ENCODE measurements around the gene GARIN5B.

GARIN5B gene

DNA sequence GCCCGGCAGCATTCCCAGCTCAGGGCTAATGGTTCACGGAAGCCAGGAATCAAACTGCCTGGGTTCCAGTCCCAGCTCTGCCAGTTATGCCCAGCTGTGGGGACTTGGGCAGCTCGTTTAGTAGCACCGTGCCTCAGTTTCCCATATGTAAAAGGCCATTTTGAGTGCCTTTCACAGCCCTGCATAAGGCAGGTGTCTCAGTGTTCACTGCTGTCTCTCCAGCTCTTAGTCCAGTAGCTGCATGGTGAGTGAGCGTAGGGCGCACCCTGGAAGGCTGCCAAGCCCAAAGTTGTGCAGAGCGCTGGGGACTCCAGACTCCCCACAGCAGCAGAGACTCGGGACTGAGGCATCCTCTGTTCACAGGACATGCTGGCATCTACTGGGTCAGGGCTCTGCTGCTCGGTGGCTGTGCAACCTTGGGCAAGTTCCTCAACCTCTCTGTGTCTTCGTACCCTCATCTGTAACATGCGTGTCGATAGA is 28.2 kb upstream of the GARIN5B start:
- Histone ChIP-seq H3K36me3 (ENCODE audit: insufficient read depth, low read length) (peaks cover 42% of the 10 kb centered on the region), H3K9me3 (ENCODE audit: low read depth, low read length) (no peaks in the 10 kb centered on the region), H3K9ac (ENCODE audit: insufficient read length) (no peak overlapping the region), H3K4me3 (no peak overlapping the region), H3K27ac (no peak overlapping the region)
- TF ChIP-seq POLR2AphosphoS5 (IDR thresholded peaks at IDR 0.05; ENCODE audit: borderline replicate concordance, low read depth, low read length) (0 out of 2 replicates have a peak, but pooled peaks have one; percentile 46), EZH2 (IDR thresholded peaks at IDR 0.05) (no peak)
- DNase-seq (ENCODE audit: low read depth, low spot score) = no peak

DNA sequence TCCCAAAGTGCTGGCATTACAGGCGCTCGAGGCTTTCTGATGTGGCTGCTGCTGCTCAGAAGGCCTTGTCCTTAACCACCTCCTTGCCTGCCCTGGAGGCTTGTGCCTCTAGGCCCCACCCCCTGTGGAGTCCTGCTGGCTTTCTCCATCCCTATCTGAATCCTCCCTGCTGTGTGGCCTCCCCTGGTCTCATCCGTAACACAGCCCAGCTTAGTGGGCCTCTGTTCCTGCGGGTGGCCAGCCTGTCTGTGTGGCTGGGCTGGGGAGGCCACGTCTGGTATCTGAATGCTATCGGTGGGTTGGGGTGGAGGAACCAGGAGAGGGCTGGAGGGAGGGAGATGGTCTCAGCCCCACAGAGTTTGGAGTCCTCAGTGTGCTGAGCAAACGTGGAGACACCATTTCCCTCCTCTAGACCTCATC is 27.4 kb upstream of the GARIN5B start:
- Histone ChIP-seq H3K9ac (ENCODE audit: insufficient read length) (no peak overlapping the region), H3K36me3 (ENCODE audit: insufficient read depth, low read length) (peaks cover 42% of the 10 kb centered on the region), H3K27ac (peak overlapping the region; percentile 51), H3K9me3 (ENCODE audit: low read depth, low read length) (no peaks in the 10 kb centered on the region), H3K4me3 (no peak overlapping the region)
- TF ChIP-seq EZH2 (IDR thresholded peaks at IDR 0.05) = no peak
- TF ChIP-seq POLR2AphosphoS5 (IDR thresholded peaks at IDR 0.05; ENCODE audit: borderline replicate concordance, low read depth, low read length) = no peak; the same call in 1 of the 2 replicates
- TF ChIP-seq FOXP2 (optimal IDR thresholded peaks at IDR 0.05; ENCODE audit: control extremely low read depth, extremely low read length, insufficient read depth) = no peak
- DNase-seq (ENCODE audit: low read depth, low spot score) = no peak

- Histone ChIP-seq H3K36me3 (ENCODE audit: insufficient read depth, low read length) (peaks cover 42% of the 10 kb centered on the region), H3K4me3 (no peak overlapping the region), H3K9me3 (ENCODE audit: low read depth, low read length) (no peaks in the 10 kb centered on the region), H3K9ac (ENCODE audit: insufficient read length) (peak overlapping the region; percentile 14), H3K27ac (peak overlapping the region; percentile 51)
- DNase-seq (ENCODE audit: low read depth, low spot score) = no peak
- TF ChIP-seq FOXP2 (optimal IDR thresholded peaks at IDR 0.05; ENCODE audit: control extremely low read depth, extremely low read length, insufficient read depth) (no peak), EZH2 (IDR thresholded peaks at IDR 0.05) (no peak), POLR2AphosphoS5 (IDR thresholded peaks at IDR 0.05; ENCODE audit: borderline replicate concordance, low read depth, low read length) (peak; percentile 30; the same call in 1 of the 2 replicates)
Observed at GRCh38 chr19:55389386-55390317, 26.6 kb upstream of the GARIN5B start.

- H3K4me3 ChIP-seq = peak overlapping the region; percentile 91
- H3K27ac ChIP-seq = 0 out of 2 replicates have a peak overlapping the region, but pooled peaks have one; percentile 19
- peaks cover 42% of the 10 kb centered on the region for H3K36me3 ChIP-seq (ENCODE audit: insufficient read depth, low read length)
- TF ChIP-seq EZH2 (IDR thresholded peaks at IDR 0.05) (no peak), POLR2AphosphoS5 (IDR thresholded peaks at IDR 0.05; ENCODE audit: borderline replicate concordance, low read depth, low read length) (no peak), FOXP2 (optimal IDR thresholded peaks at IDR 0.05; ENCODE audit: control extremely low read depth, extremely low read length, insufficient read depth) (no peak)
- peak overlapping the region; percentile 97 for H3K9ac ChIP-seq (ENCODE audit: insufficient read length)
- no peaks in the 10 kb centered on the region for H3K9me3 ChIP-seq (ENCODE audit: low read depth, low read length)
- no peak for DNase-seq (ENCODE audit: low read depth, low spot score)
Observed at GRCh38 chr19:55387736-55388497, 24.9 kb upstream of the GARIN5B start.

DNA sequence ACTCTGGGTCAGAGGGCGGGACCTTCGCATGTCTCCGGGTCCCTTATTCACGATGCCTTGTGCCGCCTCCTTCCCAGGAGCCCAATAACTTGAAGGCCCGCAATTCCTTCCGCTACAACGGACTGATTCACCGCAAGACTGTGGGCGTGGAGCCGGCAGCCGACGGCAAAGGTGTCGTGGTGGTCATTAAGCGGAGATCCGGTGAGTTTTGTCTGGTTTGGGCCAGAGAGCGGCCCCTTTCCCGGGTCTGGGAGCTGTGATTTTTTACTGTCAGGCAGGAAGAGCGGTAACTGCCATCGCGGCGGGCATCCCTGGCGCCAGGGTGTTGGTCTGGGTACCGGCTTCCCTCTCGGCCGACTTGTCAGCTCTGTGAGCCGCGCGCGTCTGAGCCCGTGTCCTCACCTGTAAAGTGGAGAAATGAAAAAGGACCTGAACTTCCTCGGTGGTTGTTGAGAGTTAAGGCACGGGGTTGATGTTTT is 23.5 kb upstream of the GARIN5B start:
- peak overlapping the region; percentile 91 for H3K4me3 ChIP-seq
- TF ChIP-seq EZH2 (IDR thresholded peaks at IDR 0.05) (no peak), FOXP2 (optimal IDR thresholded peaks at IDR 0.05; ENCODE audit: control extremely low read depth, extremely low read length, insufficient read depth) (no peak), POLR2AphosphoS5 (IDR thresholded peaks at IDR 0.05; ENCODE audit: borderline replicate concordance, low read depth, low read length) (no peak)
- DNase-seq (ENCODE audit: low read depth, low spot score) = no peak
- no peak overlapping the region for H3K27ac ChIP-seq
- peak overlapping the region; percentile 97 for H3K9ac ChIP-seq (ENCODE audit: insufficient read length)
- H3K9me3 ChIP-seq (ENCODE audit: low read depth, low read length) = no peaks in the 10 kb centered on the region
- peaks cover 42% of the 10 kb centered on the region for H3K36me3 ChIP-seq (ENCODE audit: insufficient read depth, low read length)

- H3K4me3 ChIP-seq = peak within 1 kb of the TSS; percentile 91
- H3K9ac ChIP-seq (ENCODE audit: insufficient read length) = peak within 1 kb of the TSS; percentile 97
- peaks cover 42% of the 10 kb centered on the region for H3K36me3 ChIP-seq (ENCODE audit: insufficient read depth, low read length)
- peak; percentile 91 for DNase-seq (ENCODE audit: low read depth, low spot score)
- TF ChIP-seq POLR2AphosphoS5 (IDR thresholded peaks at IDR 0.05; ENCODE audit: borderline replicate concordance, low read depth, low read length) (peak; percentile 100), EZH2 (IDR thresholded peaks at IDR 0.05) (no peak)
- H3K27ac ChIP-seq = peak within 1 kb of the TSS; percentile 94
- H3K9me3 ChIP-seq (ENCODE audit: low read depth, low read length) = no peaks in the 10 kb centered on the region
Observed at GRCh38 chr19:55385724-55386492, 22.8 kb upstream of the GARIN5B start, which contains the start of gene RPL28. Gene RPL28, plus strand, starts transcription at chr19:55385932. Its CDS starts 426 bp downstream, at chr19:55386358.

DNA sequence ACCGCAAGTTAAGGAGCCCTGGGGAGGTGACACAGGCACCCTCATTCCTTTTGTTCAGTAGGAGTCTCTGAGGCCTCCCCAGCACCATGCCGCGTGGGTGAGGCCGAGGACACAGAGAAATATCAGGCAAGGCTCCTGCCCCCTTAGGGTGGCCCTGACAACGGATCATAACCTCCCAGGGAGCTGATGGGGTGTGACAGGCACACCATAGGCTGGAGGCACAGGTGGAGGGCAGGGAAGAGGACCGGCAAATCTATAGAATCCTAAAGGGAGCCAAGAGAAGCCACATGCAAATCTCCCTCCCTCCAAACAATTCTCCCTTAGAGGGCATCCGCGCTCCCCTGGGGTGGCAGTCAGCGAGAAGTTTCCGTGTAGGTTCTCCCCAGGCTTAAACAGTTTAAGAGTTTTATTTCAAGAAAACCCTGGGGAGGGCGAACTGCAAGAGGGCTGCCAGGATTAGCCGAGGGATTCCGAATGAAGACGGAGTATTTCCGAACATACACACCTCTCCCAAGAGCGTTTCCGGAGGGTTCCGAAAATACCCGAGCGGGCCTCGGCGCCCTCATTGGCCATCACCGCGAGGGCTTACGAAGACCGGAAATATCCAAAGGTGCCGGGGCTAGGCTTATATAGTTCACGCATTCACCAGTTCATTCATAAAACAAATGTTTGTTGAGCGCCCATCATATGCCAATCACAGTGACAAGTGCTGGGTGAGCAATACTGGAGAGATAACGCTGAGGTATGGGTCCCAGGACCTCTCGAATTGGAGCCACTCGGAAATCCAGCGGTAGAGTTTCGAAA is 22.1 kb upstream of the GARIN5B start:
- Histone ChIP-seq H3K36me3 (ENCODE audit: insufficient read depth, low read length) (peaks cover 38% of the 10 kb centered on the region), H3K4me3 (peak overlapping the region; percentile 91), H3K27ac (peak overlapping the region; percentile 94), H3K9ac (ENCODE audit: insufficient read length) (peak overlapping the region; percentile 91), H3K9me3 (ENCODE audit: low read depth, low read length) (no peaks in the 10 kb centered on the region)
- DNase-seq (ENCODE audit: low read depth, low spot score) = peak; percentile 89
- TF ChIP-seq EZH2 (IDR thresholded peaks at IDR 0.05) (no peak), POLR2AphosphoS5 (IDR thresholded peaks at IDR 0.05; ENCODE audit: borderline replicate concordance, low read depth, low read length) (no peak), FOXP2 (optimal IDR thresholded peaks at IDR 0.05; ENCODE audit: control extremely low read depth, extremely low read length, insufficient read depth) (no peak)

Data from SK-N-MC (cell line).